ENCODE data around the gene RAB5B. TPM values are rescaled to one million over a fixed set of nuclear protein-coding genes. Genes with fewer than 3 reads are reported as not detected.
"Not testable (repeated sequence)": the region's sequence is repeated elsewhere in the genome, so short reads cannot be mapped to it uniquely, and the experiment has no call there.

Gene RAB5B
- total RNA-seq, 2 donors from 2014 or later: 105 to 114 TPM

DNA sequence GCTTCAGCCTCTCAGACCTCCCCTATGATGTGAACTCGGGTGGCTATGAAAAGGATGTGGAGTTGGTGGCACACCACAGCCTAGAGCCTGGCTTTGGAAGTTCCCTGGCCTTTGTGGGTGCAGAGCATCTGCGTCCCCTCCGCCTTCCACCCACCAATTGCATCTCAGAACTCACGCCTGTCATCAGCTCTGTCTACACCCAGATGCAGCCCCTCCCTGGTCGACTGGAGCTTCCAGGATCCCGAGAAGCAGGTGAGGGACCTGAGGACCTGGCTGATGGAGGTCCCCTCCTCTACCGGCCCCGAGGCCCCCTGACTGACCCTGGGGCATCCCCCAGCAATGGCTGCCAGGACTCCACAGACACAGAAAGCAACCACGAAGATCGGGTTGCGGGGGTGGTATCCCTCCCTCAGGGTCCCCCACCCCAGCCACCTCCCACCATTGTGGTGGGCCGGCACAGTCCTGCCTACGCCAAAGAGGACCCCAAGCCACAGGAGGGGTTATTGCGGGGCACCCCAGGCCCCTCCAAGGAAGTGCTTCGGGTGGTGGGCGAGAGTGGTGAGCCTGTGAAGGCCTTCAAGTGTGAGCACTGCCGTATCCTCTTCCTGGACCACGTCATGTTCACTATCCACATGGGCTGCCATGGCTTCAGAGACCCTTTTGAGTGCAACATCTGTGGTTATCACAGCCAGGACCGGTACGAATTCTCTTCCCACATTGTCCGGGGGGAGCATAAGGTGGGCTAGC lies 60.9 kb downstream of the RAB5B start:
- no peak for DNase-seq
- intact Hi-C loops (cut with DNase I): no loop called here

GRCh38 chr12:56037161-56037560 lies 63.3 kb downstream of the RAB5B start:
- DNase-seq (no peak), ATAC-seq (no peak)
- intact Hi-C loops (cut with DNase I): no loop called here

More for the DNA sequence above, 60.9 kb downstream of the RAB5B start:
- peak in 1 of 2 donors; percentile 32 for ATAC-seq

- DNase-seq (no peak), ATAC-seq (no peak)
- intact Hi-C loops (cut with DNase I): no loop called here
Measured at GRCh38 chr12:56038022-56038655, 64.3 kb downstream of the RAB5B start.

- ATAC-seq (no peak), DNase-seq (no peak)
- intact Hi-C loops (cut with DNase I): loop anchor here in 1 of 2 donors (2.0 to 10.0 kb wide), 2 partner anchors 43 to 65 kb away; partner anchors contain the start of genes PA2G4 and SUOX
Measured at GRCh38 chr12:56040151-56040550, 66.3 kb downstream of the RAB5B start.

GRCh38 chr12:56040963-56041551 lies 67.2 kb downstream of the RAB5B start:
- DNase-seq: no peak
- intact Hi-C loops (cut with DNase I): loop anchor here in 1 of 2 donors (2.0 to 10.0 kb wide), 2 partner anchors 44 to 64 kb away; partner anchors contain the start of genes PA2G4 and SUOX
- peak in 1 of 2 donors; percentile 4 for ATAC-seq

GRCh38 chr12:56041552-56042429 lies 67.9 kb downstream of the RAB5B start, which contains the start of gene RPS26:
TSS of gene RPS26 (plus strand) at chr12:56041918. CDS start at chr12:56042167, 249 bp downstream.
- ATAC-seq: peak; percentile 97 to 98
- peak; percentile 98 for DNase-seq
- intact Hi-C loops (cut with DNase I): loop anchor here in 1 of 2 donors (2.0 to 10.0 kb wide), 2 partner anchors 45 to 63 kb away; partner anchors contain the start of genes PA2G4 and SUOX

DNA sequence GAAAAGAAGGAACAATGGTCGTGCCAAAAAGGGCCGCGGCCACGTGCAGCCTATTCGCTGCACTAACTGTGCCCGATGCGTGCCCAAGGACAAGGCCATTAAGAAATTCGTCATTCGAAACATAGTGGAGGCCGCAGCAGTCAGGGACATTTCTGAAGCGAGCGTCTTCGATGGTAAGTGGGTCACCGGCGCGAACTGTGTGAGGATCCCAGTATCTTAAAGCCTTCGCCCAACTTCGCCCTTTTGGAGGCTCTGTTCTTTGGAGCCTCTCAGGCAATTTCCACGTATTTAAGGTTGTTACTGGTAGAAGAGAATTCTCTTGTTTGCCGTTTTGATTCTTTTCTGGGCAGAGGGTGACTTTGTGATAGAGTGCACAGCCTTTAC lies 68.5 kb downstream of the RAB5B start:
- ATAC-seq: peak in 1 of 2 donors; percentile 0
- not testable (repeated sequence) for DNase-seq
- intact Hi-C loops (cut with DNase I): loop anchor here in 1 of 2 donors (10.0 kb wide), 1 partner anchor 62 kb away; the partner anchor contains the start of gene PA2G4

GRCh38 chr12:56042843-56043242 lies 69.0 kb downstream of the RAB5B start:
- ATAC-seq (no peak), DNase-seq (no peak)
- intact Hi-C loops (cut with DNase I): loop anchor here in 1 of 2 donors (10.0 kb wide), 1 partner anchor 62 kb away; the partner anchor contains the start of gene PA2G4

Other genes starting within 250 kb of the RAB5B start
- 1,000 to 10,000 TPM; 1,288 to 1,875 TPM for gene CD63, start 245.1 kb upstream of the RAB5B start, total RNA-seq
- gene GDF11, start 231.0 kb upstream of the RAB5B start, total RNA-seq: 10 to 100 TPM; 12.0 to 14.2 TPM
- 10 to 100 TPM; 42.9 to 50.1 TPM for gene SARNP, start 156.4 kb upstream of the RAB5B start, total RNA-seq
- 10 to 100 TPM; 21.4 to 24.0 TPM for gene ORMDL2, start 156.0 kb upstream of the RAB5B start, total RNA-seq
- gene DNAJC14, start 144.5 kb upstream of the RAB5B start, total RNA-seq: 10 to 100 TPM; 20.3 to 21.3 TPM
- 10 to 100 TPM; 11.1 to 23.3 TPM for gene MMP19, start 131.1 kb upstream of the RAB5B start, total RNA-seq
- gene PYM1, start 46.2 kb upstream of the RAB5B start, total RNA-seq: 10 to 100 TPM; 16.0 to 21.2 TPM
- 10 to 100 TPM; 17.3 to 19.8 TPM for gene DGKA, start 42.9 kb upstream of the RAB5B start, total RNA-seq
- gene PMEL, start 8.0 kb upstream of the RAB5B start, total RNA-seq: under 1 TPM; 0.65 to 0.81 TPM
- gene CDK2, start 7.2 kb upstream of the RAB5B start, total RNA-seq: 10 to 100 TPM; 14.1 to 18.2 TPM
- gene SUOX, start 23.2 kb downstream of the RAB5B start, total RNA-seq: 10 to 100 TPM; 20.3 to 29.8 TPM
- 1 to 10 TPM; 6.2 to 6.7 TPM for gene IKZF4, start 47.0 kb downstream of the RAB5B start, total RNA-seq
- gene RPS26, start 67.8 kb downstream of the RAB5B start, total RNA-seq: 10 to 100 TPM; 28.5 to 47.1 TPM
- gene ERBB3, start 106.1 kb downstream of the RAB5B start, total RNA-seq: 1 to 10 TPM; 5.2 TPM
- gene PA2G4, start 130.5 kb downstream of the RAB5B start, total RNA-seq: 10 to 100 TPM; 60.4 to 83.9 TPM
- gene RPL41, start 142.6 kb downstream of the RAB5B start, total RNA-seq: 1,000 to 10,000 TPM; 2,192 to 2,337 TPM
- 1 to 10 TPM; 6.6 to 7.6 TPM for gene ZC3H10, start 144.2 kb downstream of the RAB5B start, total RNA-seq
- 10 to 100 TPM; 54.1 to 63.9 TPM for gene ESYT1, start 154.2 kb downstream of the RAB5B start, total RNA-seq
- 10 to 100 TPM; 40.5 to 42.5 TPM for gene MYL6B, start 178.5 kb downstream of the RAB5B start, total RNA-seq
- 1,000 to 10,000 TPM; 1,071 to 1,319 TPM for gene MYL6, start 184.3 kb downstream of the RAB5B start, total RNA-seq
- 10 to 100 TPM; 65.2 to 68.5 TPM for gene SMARCC2, start 215.4 kb downstream of the RAB5B start, total RNA-seq
- 10 to 100 TPM; 42.8 to 49.4 TPM for gene RNF41, start 247.8 kb downstream of the RAB5B start, total RNA-seq

Data from left cardiac atrium (tissue), 4 donors.